Activated CD4-positive, alpha-beta T cell treated with anti-CD3 and anti-CD28 coated beads, Interleukin-2, amount 50 U/mL, for 16 hours (primary cell): ENCODE results near the gene KIR3DL2.
A peak's percentile ranks its signal among the peaks of the same experiment; 100 is the strongest.
"Not testable (repeated sequence)": the region's sequence is repeated elsewhere in the genome, so short reads cannot be mapped to it uniquely, and the experiment has no call there.

Experiments used
- DNase-seq: peaks from one replicate; pipeline ENCODE4 v3.0.0-alpha.2; 2020

KIR3DL2 gene

DNA sequence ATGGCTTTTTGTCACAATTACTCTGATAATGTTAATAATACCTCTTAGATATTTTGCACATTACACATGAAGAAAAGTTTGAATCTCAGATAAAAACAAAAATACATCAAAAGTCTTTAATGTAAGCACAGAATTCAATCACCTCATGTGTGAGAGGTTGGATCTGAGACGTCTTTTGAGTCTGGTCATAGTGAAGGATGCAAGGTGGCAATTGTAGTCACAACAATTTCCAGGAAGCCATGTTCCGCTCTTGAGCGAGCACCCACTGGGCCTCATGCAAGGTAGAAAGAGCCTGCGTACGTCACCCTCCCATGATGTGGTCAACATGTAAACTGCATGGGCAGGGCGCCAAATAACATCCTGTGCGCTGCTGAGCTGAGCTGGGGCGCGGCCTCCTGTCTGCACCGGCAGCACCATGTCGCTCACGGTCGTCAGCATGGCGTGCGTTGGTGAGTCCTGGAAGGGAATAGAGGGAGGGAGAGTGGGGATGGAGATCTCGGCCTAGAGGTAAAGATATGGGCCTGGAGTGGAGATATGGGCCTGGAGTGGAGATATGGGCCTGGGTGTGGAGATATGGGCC lies at the start of gene KIR3DL2:
KIR3DL2 (plus strand) TSS at position 383 of the 580 bp plus-strand sequence; CDS start at position 416, 33 bp downstream.
- not testable (repeated sequence) for DNase-seq

DNA sequence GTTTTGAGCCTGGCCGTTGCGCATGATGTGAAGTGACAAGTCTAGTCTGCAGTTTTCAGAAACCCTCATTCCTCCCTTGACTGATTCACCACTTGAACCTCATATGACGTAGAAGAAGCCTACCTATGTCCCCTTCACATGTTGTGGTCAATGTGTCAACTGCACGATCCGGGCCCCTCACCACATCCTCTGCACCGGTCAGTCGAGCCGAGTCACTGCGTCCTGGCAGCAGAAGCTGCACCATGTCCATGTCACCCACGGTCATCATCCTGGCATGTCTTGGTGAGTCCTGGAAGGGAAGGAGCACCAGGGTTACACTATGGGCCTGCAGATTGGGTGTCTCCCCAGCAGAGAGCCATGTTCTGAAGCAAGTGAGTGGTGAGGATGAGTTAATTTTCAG lies 46.8 kb upstream of the KIR3DL2 start, which contains the start of gene KIR2DL4:
KIR2DL4 (plus strand) TSS at position 201 of the 400 bp plus-strand sequence; CDS start at position 243, 42 bp downstream.
- DNase-seq, result peak; percentile 1

DNA sequence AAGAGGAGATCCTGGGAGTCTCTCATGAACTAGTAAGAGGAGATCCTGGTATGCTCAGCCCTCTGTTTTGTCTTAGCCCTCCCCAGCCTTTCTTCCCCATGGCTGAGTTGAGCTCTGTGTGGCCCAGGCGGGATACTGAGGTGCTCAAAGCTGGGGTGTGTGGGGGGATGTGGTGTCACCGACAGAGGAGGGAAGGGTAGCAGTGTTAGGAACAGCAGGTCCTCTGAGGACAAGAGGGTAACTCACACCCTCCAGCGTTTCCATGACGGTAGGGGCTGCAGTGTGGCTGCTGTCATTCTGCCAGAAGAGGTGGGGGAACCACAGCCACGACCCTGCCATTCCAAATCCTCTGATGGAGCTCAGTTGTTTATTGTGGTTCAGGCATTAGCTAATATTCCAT lies 46.1 kb upstream of the KIR3DL2 start:
- no peak for DNase-seq

DNA sequence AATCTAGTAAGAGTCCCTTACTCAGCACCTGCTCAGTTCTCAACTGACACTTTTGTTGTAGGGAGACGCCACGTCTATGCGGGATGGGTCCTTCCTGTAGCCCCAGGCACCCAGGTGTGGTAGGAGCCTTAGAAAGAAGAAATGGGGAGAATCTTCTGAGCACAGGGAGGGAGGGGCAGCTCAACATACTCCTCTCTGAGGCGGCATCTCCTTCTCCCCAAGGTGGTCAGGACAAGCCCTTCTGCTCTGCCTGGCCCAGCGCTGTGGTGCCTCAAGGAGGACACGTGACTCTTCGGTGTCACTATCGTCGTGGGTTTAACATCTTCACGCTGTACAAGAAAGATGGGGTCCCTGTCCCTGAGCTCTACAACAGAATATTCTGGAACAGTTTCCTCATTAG lies 45.7 kb upstream of the KIR3DL2 start:
- no peak for DNase-seq

DNA sequence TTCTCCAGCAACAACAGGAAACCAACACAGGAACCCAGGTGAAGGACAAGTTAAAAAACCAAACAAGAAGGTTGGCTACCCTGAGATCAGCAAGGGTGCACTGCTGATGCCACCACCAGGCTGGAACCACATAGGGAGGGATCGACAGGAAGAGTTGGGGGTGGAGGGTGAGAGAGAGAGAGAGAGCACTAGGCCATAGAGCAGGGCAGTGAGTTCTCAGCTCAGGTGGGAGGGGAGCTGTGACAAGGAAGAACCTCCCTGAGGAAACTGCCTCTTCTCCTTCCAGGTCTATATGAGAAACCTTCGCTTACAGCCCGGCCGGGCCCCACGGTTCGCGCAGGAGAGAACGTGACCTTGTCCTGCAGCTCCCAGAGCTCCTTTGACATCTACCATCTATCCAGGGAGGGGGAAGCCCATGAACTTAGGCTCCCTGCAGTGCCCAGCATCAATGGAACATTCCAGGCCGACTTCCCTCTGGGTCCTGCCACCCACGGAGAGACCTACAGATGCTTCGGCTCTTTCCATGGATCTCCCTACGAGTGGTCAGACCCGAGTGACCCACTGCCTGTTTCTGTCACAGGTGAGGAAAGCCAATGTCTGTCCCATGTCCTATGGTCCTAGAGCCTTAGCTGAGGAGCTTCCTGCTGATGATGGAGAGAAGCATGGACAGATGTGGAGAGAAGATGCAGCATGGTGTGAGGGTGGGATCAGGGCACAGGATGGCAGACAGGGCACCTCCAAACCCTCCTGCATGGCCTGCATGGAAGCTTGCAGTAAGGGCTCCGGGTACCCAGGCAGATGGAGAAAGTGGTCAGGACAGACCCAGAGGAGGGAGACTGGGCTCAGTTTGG lies 44.4 kb upstream of the KIR3DL2 start:
- no peak for DNase-seq

DNA sequence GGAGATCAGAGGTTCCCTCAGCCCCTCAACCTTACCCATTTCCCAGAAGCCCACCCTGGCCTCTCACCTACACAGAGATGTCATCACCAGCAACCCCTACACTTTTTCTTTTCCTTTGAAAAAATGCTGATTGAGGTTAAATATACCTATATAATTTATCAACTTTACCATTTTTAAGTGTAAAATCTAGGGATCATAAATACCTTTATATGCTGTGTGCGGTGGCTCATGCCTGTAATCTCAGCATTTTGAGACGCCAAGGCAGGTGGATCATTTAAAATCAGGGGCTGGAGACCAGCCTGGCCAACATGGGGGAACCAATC lies 43.8 kb upstream of the KIR3DL2 start:
- no peak for DNase-seq

DNA sequence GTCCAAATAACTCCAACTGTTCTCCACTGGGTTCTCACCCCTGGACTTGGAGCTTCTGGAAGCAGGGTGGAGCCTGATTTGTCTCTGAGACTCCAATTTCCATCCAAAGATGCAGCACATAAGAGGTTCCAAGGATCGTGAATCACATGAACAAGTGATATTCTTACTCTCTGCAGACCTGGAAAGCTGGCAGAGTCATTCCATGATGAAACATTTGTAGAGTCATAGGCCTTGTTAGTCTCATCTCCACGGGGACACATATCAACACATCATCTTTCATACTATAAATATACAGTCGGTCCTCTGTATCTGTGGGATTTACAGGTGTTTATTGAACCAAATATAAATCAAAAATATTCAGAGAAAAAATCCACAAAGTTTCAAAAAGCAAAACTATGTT lies 35.7 kb upstream of the KIR3DL2 start:
- DNase-seq, result not testable (repeated sequence)

DNA sequence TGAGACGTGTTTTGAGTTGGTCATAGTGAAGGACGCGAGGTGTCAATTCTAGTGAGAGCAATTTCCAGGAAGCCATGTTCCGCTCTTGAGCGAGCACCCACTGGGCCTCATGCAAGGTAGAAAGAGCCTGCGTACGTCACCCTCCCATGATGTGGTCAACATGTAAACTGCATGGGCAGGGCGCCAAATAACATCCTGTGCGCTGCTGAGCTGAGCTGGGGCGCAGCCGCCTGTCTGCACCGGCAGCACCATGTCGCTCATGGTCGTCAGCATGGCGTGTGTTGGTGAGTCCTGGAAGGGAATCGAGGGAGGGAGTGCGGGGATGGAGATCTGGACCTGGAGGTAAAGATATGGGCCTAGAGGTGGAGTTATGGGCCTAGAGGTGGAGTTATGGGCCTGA lies 34.0 kb upstream of the KIR3DL2 start, which contains the start of gene KIR3DL1:
KIR3DL1 (plus strand) TSS at position 218 of the 400 bp plus-strand sequence.
- not testable (repeated sequence) for DNase-seq

DNA sequence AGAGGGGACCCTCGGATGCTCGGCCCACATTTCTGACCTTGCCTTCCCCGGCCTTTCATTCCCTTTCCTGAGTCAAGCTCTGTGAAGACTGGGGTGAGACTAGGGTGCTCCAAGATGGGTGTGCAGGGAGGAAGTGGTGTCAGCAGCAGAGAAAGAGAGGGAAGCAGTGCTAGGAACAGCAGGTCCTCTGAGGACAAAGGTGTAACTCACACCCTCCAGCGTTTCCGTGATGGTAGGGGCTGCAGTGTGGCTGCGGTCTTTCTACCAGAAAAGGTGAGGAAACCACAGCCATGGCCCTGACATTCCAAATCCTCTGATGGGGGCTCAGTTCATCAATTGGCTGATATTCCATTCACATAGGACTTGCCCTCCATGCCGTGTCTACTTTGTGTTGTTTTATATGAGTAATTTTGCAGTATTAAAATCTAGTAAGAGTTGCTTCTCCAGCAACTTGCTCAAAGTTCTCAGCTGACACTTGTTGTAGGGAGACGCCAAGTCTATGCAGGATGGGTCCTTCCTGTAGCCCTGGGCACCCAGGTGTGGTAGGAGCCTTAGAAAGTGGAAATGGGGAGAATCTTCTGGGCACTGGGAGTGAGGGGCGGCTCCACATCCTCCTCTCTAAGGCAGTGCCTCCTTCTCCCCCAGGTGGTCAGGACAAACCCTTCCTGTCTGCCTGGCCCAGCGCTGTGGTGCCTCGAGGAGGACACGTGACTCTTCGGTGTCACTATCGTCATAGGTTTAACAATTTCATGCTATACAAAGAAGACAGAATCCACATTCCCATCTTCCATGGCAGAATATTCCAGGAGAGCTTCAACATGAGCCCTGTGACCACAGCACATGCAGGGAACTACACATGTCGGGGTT lies 32.3 kb upstream of the KIR3DL2 start:
- no peak for DNase-seq

DNA sequence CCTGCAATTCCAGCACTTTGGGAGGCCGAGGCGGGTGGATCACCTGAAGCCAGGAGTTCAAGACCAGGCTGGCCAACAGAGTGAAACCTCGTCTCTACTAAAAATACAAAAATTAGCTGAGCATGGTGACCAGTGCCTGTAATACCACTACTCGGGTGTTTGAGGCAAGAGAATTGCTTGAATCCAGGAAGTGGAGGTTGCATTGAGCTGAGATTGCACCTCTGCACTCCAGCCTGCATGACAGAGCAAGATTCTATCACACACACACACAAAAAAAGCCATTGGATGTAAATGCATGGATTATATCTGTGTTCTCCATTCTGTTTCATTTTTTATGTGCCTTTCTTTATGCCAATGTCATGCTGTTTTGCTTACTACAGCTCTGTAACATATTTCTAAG lies 25.8 kb upstream of the KIR3DL2 start:
- not testable (repeated sequence) for DNase-seq

DNA sequence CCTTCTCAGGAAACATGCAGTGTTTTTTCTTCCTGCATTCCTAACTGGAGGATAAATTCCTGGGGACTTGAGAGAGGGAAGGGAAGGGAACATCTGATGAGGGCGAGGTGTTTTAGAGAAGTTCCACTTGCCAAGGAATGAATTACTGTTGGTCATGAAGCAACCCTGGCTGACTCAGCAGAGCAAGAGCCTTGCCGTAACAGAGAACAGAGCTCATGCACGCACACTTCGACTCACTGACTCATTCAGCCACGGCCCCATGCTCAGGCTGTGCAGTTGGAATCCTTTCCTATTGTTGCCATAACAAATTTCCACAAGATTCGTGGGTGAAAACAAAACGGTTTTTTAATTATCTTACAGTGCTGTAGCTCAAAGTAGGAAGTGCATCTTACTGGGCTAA lies 24.9 kb upstream of the KIR3DL2 start:
- not testable (repeated sequence) for DNase-seq

DNA sequence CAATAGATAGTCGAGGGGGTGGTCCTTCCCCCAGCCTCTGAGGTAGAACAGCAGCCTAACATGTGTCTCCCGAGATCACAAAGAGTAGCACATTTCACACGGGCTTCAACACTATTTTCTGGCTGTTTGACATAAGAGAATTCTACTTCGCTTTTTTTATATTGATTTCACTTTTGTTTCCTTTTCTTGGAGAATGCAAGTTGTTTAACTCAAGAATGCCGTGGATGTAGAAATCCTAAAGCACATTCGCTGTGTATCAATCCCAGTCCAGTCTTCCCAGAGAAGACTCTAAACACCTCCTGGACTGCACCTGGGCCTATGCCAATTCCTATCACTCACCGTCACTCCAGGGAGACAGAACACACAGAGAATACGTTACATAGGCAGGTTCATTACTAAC lies 22.2 kb upstream of the KIR3DL2 start:
- not testable (repeated sequence) for DNase-seq

DNA sequence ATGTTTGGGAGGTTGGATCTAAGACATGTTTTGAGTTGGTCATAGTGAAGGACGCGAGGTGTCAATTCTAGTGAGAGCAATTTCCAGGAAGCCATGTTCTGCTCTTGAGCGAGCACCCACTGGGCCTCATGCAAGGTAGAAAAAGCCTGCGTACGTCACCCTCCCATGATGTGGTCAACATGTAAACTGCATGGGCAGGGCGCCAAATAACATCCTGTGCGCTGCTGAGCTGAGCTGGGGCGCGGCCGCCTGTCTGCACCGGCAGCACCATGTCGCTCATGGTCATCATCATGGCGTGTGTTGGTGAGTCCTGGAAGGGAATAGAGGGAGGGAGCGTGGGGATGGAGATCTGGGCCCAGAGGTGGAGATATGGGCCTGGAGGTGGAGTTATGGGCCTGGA lies 17.7 kb upstream of the KIR3DL2 start, which contains the start of gene KIR2DS4:
KIR2DS4 (plus strand) TSS at position 181 of the 400 bp plus-strand sequence.
- not testable (repeated sequence) for DNase-seq

DNA sequence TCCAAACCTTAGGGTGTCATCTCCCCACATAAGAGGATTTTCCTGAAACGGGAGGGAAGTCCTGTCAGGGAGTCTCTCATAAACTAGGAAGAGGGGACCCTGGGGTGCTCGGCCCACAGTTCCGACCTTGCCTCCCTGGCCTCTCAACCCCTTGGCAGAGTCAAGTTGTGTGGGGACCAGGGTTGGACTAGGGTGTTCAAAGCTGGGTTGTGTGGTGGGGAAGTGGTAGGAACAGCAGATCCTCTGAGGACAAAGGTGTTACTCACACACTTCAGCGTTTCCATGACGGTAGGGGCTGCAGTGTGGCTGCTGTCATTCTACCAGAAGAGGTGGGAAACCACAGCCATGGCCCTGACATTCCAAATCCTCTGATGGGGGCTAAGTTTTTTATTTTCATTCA lies 15.1 kb upstream of the KIR3DL2 start:
- not testable (repeated sequence) for DNase-seq

DNA sequence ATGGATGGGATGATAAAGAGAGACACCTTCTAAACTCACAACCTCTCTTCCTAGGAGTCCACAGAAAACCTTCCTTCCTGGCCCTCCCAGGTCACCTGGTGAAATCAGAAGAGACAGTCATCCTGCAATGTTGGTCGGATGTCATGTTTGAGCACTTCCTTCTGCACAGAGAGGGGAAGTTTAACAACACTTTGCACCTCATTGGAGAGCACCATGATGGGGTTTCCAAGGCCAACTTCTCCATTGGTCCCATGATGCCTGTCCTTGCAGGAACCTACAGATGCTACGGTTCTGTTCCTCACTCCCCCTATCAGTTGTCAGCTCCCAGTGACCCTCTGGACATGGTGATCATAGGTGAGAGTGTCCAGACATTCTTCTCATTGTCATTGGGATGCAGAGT lies 12.7 kb upstream of the KIR3DL2 start:
- DNase-seq, result not testable (repeated sequence)

DNA sequence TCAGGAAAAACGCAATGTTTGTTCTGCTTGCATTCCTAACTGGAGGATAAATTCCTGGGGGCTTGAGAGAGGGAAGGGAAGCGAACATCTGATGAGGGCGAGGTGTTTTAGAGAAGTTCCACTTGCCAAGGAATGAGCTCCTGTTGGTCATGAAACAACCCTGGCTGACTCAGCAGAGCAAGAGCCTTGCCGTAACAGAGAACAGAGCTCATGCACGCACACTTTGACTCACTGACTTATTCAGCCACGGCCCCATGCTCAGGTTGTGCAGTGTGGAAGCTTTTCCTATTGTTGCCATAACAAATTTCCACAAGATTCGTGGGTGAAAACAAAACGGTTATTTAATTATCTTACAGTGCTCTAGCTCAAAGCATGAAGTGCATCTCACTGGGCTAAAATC lies 7.1 kb upstream of the KIR3DL2 start:
- not testable (repeated sequence) for DNase-seq

DNA sequence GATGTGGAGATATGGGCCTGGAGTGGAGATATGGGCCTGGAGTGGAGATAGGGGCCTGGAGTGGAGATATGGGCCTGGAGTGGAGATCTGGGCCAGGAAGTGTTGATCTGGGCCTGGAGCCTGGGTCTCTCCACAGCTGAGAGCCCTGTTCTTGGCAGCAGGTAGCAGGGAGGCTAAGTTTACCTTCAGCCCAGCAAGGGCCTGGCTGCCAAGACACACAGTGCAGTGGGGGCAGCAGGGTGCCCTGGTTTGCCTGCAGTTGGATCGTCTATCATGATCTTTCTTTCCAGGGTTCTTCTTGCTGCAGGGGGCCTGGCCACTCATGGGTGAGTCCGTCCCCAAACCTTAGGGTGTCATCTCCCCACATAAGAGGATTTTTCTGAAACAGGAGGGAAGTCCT lies 687 bp downstream of the KIR3DL2 start:
- no peak for DNase-seq

DNA sequence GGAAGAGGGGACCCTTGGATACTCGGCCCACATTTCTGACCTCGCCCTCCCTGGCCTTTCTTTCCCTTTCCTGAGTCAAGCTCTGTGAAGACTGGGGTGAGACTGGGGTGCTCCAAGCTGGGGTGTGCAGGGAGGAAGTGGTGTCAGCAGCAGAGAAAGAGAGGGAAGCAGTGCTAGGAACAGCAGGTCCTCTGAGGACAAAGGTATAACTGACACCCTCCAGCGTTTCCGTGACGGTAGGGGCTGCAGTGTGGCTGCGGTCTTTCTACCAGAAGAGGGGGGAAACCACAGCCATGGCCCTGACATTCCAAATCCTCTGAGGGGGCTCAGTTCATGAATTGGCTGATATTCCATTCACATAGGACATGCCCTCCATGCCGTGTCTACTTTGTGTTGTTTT lies 1.1 kb downstream of the KIR3DL2 start:
- no peak for DNase-seq

DNA sequence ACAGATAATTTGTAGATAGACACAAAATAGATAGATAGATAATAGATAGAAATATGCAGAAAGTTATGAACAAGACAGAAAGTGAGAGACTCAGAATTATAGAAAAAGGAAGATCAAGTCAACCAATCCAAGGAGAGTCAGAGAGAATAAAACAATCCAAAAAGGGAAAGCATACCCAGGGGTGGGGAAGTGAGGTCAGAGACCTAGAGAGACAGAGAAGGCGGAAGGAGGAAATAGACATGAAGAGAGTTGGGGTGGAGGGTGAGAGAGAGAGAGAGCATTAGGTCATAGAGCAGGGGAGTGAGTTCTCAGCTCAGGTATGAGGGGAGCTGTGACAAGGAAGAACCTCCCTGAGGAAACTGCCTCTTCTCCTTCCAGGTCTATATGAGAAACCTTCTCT lies 5.0 kb downstream of the KIR3DL2 start:
- not testable (repeated sequence) for DNase-seq

DNA sequence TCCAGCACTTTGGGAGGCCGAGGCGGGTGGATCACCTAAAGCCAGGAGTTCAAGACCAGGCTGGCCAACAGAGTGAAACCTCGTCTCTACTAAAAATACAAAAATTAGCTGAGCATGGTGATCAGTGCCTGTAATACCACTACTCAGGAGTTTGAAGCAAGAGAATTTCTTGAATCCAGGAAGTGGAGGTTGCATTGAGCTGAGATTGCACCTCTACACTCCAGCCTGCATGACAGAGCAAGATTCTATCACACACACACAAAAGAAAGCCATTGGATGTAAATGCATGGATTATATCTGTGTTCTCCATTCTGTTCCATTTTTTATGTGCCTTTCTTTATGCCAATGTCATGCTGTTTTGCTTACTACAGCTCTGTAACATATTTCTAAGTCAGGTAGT lies 8.2 kb downstream of the KIR3DL2 start:
- DNase-seq, result not testable (repeated sequence)

DNA sequence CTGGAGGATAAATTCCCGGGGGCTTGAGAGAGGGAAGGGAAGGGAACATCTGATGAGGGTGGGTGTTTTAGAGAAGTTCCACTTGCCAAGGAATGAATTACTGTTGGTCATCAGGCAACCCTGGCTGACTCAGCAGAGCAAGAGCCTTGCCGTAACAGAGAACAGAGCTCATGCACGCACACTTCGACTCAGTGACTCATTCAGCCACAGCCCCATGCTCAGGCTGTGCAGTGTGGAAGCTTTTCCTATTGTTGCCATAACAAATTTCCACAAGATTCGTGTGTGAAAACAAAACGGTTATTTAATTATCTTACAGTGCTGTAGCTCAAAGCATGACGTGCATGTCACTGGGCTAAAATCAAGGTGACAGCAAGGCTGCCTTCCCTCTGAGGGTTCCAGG lies 9.2 kb downstream of the KIR3DL2 start:
- DNase-seq, result not testable (repeated sequence)

DNA sequence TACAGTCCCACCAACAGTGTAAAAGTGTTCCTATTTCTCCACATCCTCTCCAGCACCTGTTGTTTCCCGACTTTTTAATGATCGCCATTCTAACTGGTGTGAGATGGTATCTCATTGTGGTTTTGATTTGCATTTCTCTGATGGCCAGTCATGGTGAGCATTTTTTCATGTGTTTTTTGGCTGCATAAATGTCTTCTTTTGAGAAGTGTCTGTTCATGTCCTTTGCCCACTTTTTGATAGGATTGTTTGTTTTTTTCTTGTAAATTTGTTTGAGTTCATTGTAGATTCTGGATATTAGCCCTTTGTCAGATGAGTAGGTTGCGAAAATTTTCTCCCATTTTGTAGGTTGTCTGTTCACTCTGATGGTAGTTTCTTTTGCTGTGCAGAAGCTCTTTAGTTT lies 13.2 kb downstream of the KIR3DL2 start:
- DNase-seq, result not testable (repeated sequence)

DNA sequence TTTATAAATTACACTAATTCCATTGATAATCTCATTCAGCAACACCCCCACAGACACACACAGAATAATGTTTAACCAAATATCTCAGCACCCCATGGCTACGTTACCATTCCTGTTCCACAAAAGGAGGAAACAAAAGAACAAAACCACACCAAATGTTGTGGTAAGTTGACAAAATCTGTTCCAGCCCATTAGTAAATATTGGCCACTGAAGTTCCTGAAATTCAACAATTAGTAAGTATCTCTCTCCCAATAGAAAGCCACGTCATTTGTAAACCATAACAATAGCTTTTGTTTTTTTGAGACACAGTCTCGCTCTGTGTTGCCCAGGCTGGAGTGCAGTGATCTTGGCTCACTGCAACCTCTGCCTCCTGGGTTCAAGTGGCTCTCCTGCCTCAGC lies 21.5 kb downstream of the KIR3DL2 start:
- DNase-seq, result no peak
